GM19328 (cell line): ENCODE results near the gene ITLN2.
"Not testable (repeated sequence)": the region's sequence is repeated elsewhere in the genome, so short reads cannot be mapped to it uniquely, and the experiment has no call there.

Experiments
- ATAC-seq: cut with Tn5 transposase; IDR thresholded peaks from one replicate; pipeline ENCODE4 v1.9.1; 2021; ENCODE audit warnings: mild to moderate bottlenecking, moderate library complexity; ENCODE audit not compliant: unreplicated experiment

Gene ITLN2

DNA sequence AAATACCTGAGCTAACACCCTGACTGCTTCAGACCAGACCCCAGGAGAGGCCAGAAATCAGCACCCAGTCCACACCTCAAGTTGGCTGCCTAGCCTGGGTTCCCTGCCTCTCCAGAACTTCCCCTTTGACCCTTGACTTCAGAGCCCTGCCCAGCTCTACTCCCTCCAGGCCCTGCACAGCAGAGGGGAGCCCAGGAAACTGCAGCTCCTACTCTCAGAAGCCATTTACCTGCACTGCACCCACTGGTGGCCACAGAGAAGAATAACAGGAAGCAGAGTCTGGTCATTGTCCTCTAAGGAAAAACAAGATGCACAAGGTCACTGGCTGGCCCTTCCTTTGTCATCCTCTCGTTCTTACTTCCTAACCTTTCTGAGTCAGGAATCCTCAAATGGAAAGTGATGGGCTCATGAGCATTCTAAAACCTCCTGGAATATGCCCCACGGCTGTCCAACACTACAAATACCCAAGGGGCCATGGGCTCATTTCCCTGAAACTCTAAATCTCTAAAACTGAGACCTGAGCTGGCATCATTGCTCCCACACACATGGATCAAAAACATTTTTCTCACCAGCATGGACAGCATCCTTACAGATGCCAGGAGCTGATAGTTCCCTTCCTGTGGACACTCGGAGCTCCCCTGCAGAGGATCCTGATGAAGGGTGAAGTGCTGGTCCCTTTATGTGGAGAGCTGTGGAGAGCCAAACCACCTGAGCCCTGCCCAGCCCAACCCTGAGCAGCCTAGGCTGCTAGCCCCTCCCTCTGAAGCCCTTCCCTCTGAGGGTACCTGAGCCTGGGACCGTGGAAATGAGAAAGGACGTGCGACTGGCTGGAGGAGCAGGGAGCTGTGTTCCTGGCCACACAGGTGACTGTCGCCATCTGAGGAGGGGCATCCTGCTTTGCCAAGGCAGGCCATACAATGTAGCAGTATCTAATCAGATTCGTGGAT is at the start of gene ITLN2:
Gene ITLN2 (minus strand): TSS at position 652 of the 947 bp plus-strand sequence. CDS start 68 bp downstream, at position 584.
- ATAC-seq = no peak

DNA sequence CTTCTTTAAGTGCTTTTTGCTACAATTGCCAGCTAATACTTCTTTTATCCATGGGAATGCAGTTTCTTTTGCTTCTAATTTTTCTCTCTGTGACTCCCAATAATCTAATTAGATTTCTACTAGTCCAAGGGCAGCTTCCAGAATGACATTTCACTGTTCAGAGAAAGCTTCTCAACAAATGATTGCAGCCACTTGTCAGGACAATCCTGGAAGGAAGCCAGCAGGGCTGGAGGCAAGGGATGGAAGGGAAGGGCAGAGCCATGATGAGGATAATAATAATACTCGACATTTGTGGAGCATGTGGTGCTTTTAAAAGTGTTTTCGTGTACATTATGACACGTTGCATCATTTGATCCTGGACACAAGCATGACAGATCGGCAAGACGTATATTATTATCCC is 46.9 kb upstream of the ITLN2 start:
- ATAC-seq = no peak

DNA sequence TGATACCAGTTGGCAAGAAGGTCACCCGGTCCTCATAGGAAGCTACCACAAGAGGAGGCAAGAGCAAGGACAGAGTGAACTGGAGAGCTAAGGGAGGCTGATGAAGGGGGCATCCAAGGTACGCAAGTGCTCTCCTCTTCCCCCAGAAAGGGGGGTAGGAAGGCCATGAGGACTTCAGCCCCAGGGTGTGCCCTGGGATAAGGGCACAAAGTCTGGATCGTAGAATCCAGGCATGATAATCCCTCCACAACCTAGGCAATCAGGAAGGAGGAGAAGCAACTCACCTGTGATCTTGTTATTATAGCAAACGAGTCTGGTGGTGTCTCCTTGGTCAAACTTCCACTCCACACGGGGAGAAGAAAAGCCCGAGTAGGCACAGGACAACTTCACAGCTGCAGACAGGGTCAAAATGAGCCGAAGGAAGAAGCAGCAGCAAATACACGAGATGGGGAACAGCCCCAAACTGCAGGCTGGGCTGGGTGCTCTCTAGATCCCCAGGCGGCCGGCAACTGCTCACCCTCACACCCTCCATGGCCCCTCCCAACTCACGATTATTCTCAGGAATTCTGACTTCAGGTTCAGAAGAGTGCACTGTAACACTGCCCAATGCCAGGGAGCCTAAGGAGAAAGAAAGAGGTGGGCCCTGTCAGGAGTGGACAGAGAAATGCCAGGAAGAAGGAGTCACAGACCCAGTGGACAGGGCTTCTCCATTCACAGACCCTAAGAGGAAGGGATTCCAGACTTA is 46.3 kb upstream of the ITLN2 start:
- no peak for ATAC-seq

DNA sequence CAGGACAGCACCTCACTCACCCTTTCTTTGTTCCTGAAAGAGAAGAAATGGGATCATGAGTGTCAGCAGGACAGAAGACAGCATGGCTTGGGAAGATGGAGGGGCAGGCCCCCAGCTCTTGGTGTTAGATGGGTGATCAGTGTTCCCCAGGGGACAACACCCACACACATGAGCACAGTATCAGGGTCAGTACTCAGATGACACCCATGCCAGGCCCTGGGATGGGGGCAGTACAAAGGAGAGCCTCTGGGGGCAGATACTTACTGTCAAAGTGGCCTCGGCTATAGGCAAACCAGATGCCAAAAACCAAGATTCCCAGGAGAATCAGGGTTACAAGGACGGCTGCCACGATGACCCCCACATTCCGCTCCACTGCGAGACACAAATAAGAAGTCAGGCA is 44.8 kb upstream of the ITLN2 start:
- ATAC-seq = no peak

DNA sequence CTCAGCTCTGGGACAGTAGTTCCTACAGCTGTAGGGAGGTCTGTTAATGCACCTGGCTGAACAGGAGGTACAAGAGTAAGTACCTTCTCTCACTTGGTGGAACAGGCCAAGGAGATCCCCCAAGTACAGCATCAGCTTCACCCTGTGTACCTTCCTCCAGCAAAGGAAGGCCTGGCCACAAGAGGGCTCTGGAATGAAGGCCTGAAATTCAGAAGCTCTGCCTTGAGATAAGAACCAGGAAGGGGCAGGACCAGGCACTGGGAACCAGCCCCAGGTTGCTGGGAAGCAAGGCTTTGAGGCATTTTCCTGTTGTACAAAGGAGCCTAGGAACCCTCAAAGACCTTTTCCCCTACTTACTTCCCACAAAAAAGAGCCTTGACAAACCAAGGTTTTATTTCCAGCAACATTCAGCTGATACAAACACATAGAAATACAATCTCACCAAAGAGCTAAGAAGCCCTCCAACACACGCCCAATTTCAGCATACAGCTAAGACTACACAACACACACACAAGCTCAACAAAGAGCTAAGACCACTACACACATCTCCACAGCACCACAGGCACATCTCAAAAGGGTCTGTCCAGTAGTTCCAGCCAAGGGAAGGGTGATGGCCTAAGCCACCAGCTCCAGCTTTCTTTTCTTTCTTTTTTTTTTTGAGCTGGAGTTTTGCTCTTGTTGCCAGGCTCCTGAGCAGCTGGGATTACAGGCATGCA is 42.9 kb upstream of the ITLN2 start:
- no peak for ATAC-seq

DNA sequence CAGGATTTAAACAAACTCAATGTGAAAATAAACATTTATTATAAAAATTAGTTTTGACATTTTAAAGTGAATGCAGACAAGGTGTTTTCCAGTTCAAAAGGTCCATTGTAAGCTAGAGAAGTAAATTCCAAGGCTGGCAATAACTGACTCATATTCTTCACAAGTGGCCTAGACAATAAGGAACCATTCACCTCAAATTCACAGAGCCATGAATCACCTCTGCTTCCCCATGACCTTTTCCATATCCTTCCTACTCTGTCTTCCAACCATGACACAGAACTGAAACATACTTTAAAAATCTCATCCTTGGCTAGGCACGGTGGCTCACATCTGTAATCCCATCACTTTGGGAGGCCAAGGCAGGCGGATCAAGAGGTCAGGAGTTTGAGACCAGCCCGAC is 41.6 kb upstream of the ITLN2 start:
- no peak for ATAC-seq

DNA sequence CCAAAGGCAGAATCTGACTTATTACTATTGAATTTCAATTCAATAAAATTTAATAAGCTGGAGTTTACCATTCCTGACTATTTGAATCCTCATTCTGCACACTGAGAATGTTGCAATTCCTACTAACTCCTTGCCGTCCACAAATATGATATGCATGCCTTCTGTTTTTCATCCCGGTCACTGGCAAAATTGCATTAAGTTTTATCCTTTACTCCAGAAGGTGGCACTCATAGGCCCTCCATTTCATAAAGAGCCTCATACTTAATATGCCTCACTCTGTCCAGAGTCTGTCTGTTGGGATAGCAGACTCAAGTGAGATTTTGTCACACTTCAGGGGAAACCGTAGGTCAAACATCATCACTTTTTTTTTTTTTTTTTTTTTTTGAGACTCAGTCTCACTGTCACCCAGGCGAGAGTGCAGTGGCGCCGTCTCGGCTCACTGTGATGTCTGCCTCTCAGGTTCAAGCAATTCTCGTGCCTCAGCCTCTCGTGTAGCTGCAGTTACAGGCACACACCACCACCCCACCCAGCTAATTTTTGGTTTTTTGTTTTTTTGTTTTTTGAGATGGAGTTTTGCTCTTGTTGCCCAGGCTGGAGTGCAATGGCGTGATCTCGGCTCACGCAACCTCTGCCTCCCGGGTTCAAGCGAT is 39.1 kb upstream of the ITLN2 start:
- no peak for ATAC-seq

DNA sequence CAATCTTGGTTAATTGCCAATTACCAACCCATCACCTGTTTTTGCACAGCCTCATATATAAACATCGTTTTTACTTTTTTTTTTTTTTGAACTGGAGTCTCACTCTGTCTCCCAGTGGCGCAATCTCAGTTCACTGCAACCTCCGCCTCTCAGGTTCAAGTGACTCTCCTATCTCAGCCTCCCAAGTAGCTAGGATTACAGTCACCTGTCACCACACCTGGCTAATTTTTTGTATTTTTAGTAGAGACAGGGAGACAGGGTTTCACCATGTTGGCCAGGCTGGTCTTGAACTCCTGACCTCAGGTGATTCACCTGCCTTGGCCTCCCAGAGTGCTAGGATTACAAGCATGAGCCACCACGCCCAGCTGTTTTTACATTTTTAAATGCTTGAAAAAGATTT is 37.4 kb upstream of the ITLN2 start:
- ATAC-seq = not testable (repeated sequence)

DNA sequence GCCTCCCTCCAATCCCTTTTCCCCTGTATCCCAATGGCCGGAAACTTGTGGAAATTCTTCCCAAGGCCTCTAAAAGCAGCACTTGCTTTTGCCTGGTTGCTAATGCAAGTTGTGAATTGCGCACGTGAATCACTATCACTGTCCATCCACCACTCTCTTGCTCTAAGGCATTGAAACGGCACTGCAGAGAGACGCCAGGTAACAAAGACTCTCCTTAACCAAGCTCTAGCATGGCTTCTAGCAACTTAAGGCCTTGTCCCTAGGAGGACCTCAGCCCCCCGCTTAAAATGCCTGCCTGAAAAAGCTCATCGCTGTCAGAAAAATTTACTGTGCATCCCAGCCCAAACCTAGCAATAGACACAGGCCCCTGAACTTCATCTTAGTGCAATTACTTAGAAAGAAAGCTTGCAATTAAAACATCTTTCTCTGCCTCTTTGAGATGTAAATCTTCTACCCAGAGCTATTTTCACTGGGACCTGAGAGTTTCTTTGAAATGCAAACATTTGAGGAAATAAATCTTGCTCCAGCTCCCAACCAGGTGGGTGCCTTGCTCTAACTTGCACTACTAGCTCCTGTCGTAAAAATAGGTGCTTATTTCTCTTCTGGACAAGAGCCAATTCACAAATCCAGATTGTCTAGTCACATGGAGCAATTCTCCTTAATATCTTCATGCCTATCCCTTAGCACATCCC is 32.9 kb upstream of the ITLN2 start:
- no peak for ATAC-seq

DNA sequence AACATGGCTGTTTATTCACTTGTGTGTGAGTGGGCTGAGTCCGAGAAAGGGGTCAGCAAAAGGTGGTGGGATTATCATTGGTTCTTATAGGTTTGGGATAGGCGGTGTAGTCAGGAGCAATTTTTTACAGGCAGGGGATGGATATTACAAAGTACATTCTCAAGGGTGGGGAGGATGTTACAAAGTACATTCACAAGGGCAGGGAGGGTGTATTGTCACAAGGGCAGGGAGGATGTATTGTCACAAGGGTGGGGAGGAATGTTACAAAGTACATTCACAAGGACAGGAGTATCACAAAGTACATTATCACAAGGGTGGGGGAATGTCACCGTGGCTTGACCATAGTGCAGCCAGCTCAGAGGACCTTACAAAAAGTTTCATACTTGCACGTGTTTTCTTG is 31.1 kb upstream of the ITLN2 start:
- ATAC-seq = no peak

DNA sequence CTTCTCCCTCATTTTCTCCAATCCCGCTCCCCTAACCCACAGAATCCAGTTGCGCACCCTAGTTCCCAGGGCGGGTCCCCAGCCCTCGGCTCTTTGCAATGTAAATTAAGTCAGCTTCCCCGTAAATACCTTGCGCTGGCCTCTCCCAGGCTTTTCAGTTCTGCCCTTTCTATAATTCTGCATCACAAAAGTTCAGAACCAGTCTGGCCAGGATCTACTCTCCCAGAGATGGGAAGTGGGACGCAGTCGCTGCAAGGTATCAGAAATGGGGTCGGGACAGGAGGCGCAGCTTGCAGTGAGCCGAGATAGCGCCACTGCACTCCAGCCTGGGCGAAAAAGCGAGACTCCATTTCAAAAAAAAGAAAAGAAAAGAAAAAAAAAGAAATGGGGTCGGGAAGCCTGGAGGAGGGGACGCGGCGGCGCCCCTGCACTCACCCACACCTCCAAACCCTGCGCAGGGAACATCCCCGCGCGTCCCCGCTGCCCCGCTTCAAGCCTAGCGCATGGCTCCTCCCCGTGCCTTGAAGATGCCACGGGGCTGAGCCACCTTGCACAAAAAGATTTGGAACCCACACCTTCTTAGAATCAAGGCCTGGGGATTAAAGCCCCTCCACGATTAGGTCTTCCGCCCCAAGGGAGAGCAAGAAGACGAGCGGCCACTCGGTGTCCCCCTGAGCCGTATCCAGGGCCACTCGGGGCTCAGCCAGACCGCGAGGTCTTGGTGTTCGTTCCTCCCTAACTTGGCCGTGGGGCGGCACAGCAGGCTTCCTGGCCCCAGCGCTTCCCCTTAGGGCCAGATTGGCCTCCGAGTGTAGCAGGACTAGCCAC is 27.2 kb upstream of the ITLN2 start:
- no peak for ATAC-seq

DNA sequence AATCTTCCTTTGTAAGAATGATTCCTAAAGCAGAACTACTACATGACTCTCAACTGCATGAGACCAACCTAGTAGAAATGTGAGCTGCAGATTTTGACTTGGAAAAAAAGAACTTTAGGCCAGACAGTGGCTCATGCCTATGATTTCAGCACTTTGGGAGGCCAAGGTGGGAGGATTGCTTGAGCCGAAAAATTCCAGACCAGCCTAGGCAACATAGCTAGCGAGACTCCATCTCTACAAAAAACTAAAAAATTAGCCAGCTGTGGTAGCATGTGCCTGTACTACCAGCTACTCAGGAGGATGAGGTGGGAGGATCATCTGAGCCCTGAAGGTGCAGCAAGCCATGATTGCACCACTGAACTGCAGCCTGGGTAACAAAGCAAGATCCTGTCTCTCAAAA is 24.7 kb upstream of the ITLN2 start:
- no peak for ATAC-seq

DNA sequence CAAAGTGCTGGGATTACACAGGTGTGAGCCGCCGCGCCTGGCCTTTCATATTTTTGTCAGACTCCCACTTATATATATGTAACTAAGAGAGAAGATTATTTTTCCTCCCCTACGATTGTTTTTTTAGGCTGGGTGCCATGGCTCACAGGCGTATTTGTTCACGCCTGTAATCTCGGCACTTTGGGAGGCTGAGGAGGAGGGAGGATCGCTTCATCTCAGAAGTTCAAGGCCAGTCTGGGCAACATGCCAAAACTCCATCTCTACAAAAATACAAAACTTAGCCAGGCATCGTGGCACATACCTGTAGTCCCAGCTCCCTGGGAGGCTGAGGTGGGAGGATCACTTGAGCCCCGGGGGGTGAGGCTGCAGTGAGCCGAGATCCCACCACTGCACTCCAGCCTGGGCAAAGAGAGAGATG is 23.9 kb upstream of the ITLN2 start:
- ATAC-seq = no peak

DNA sequence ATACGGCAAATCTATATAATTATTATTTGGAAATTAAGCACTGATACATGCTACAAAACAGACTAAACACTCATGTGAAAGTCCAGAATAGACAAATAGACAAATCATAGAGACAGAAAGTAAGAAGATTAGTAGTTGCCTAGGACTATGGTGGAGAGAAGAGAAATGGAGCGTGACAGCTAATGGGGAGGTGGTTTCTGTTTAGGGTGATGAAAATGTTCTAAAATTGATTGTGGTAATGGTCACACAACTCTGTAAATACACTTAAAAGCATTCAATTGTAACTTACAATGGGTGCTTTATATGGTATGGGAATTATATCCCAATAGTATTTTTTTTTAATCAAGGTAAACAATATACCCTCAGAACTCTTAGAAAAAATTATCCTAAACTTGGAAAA is 20.4 kb upstream of the ITLN2 start:
- ATAC-seq = no peak

DNA sequence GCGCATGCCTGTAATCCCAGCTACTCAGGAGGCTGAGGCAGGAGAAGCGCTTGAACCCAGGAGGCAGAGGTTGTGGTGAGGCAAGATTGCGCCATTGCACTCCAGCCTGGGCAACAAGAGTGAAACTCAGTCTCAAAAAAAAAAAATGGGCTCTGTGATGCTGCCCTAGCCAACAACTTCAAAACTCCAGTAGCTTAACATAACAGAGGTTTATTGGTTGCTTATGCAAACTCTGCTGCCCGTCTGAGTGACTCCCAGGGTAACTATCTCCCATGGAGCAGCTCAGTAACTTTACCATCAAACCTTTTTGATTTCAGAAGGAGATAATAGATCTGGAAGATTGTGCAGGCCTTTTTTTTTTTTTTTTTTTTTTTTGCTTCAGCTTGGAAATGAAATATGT is 18.9 kb upstream of the ITLN2 start:
- ATAC-seq = no peak

DNA sequence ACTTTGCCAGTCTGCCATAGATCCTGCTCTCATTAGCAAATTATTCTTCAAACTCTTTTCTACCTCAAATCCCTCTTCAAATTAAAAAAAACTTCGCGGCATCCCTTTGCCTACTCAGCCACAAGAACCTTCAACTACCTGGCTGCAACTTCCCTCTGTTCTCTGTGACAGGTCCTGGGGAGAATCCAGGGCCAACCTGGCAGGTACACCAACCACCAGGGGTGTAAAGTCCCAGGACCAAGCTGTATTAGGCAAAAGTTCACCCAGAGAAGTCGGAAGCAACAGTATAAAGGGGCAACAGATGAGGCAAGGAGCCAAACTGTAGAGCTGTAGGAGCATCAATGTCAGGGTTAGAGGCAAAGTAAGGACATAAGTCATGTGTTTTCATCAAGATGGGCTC is 18.3 kb upstream of the ITLN2 start:
- ATAC-seq = no peak

DNA sequence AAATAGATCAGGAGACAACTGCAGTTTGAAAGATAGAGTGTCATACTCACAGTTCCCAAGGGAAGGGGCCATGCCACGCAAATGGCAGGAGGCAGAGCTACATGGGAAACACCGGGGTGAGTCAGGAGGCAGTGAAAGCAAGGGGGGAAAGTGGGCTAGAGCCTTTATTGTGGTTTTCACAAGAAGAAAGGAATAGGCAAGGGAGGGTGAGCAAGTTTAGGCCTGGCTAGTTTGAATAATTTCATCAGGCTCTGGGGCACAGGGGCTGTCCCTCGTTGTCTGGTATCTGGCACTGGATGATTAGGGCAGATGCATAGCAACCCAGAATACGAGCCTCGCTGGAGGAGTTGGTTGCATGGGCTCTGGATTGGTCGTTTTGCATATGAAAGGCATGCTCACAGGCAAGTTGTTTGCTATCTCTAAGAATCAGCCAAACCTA is 17.0 kb upstream of the ITLN2 start:
- ATAC-seq = no peak

DNA sequence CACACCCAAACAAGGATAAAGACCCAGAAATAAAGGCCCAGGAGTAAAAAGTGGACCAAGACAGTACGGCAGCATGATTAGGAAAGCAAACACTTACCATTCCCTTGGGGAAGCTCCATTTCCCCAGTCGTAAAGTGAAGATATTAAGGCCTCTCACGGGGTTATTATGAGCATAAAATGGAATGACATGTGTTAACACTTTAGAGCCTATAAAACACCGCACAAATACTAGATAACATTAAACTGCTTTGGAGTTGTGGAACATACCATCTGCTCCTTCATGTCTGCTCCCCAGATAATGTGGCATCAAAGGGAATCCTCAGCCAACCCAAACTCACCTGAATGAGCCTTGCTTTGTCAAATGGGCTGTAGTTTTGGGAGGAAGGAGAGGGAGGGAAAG is 8.9 kb upstream of the ITLN2 start:
- no peak for ATAC-seq

DNA sequence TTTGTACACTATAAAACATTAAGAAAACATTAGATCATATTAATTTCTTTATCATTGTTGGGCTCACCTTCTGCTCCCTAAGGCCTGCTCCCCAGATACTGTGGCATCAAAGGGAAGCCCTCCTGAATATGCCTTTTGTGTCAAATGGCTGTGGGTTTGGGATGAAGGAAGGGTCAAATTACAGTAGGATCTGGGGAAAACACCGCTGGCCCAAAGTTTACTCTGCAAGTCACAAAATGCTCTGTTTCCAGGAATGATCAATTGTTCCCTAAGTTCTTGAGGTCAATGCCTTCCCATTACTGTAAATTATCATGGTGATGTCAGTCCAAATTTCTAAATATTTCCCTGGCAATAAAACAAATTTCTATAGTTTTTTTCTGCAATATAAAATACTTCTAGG is 6.8 kb upstream of the ITLN2 start:
- ATAC-seq = no peak
